GM10266 (cell line): ENCODE results near the gene CIAO3.

Source experiments
- DNase-seq: peaks from one replicate; pipeline ENCODE4 v3.0.0; 2012; ENCODE audit errors: extremely low spot score
- CTCF ChIP-seq: IDR thresholded peaks from 2 replicates; pipeline ENCODE4 v1.5.1; 2012; ENCODE audit warnings: mild to moderate bottlenecking, low read depth; ENCODE audit not compliant: control insufficient read depth, insufficient read depth; ENCODE audit errors: missing control alignments

Gene CIAO3

GRCh38 chr16:736936-737481, 3.8 kb downstream of the CIAO3 start:
- no peak for DNase-seq
- no peak for TF ChIP-seq CTCF

GRCh38 chr16:735982-736453, 4.8 kb downstream of the CIAO3 start:
- no peak for DNase-seq
- TF ChIP-seq CTCF = no peak

GRCh38 chr16:734981-735881, 5.6 kb downstream of the CIAO3 start:
- DNase-seq = no peak
- no peak for TF ChIP-seq CTCF

- TF ChIP-seq CTCF = no peak
- no peak for DNase-seq
Measured at GRCh38 chr16:734208-734980, 6.4 kb downstream of the CIAO3 start.

- TF ChIP-seq CTCF = peak; percentile 50
- DNase-seq = no peak
Measured at GRCh38 chr16:733382-734207, 7.2 kb downstream of the CIAO3 start.

GRCh38 chr16:732936-733335, 7.9 kb downstream of the CIAO3 start:
- TF ChIP-seq CTCF = peak; percentile 20
- no peak for DNase-seq
